Measurements from ENCODE around the gene GLIS1.

The GLIS1 gene

GRCh38 chr1:53505401-53505800 is 233.6 kb downstream of the GLIS1 start:
- no peaks in the 10 kb centered on the region for H3K36me3 ChIP-seq (replicated peaks)
- no peak for TF ChIP-seq CTCF (IDR thresholded peaks at IDR 0.05; ENCODE audit: low read depth, low read length, missing control alignments)
- no peak overlapping the region for H3K27ac ChIP-seq
- DNase-seq: no peak
- in situ Hi-C loops (cut with HindIII; ENCODE audit: low pct_ligation_motif_present, low sequenced_read_pairs): no loop called here
- no peak overlapping the region for H3K4me3 ChIP-seq (ENCODE audit: low read depth, low read length)
- H3K27me3 ChIP-seq (replicated peaks): no peaks in the 10 kb centered on the region

GRCh38 chr1:53504901-53505300 is 234.1 kb downstream of the GLIS1 start:
- Histone ChIP-seq H3K4me3 (ENCODE audit: low read depth, low read length) (no peak overlapping the region), H3K36me3 (replicated peaks) (no peaks in the 10 kb centered on the region), H3K27ac (no peak overlapping the region), H3K27me3 (replicated peaks) (no peaks in the 10 kb centered on the region)
- TF ChIP-seq CTCF (IDR thresholded peaks at IDR 0.05; ENCODE audit: low read depth, low read length, missing control alignments): no peak
- in situ Hi-C loops (cut with HindIII; ENCODE audit: low pct_ligation_motif_present, low sequenced_read_pairs): no loop called here
- DNase-seq: no peak

GRCh38 chr1:53503433-53504217 is 235.3 kb downstream of the GLIS1 start:
- Histone ChIP-seq H3K36me3 (replicated peaks) (no peaks in the 10 kb centered on the region), H3K4me3 (ENCODE audit: low read depth, low read length) (no peak overlapping the region), H3K27me3 (replicated peaks) (peaks cover 5% of the 10 kb centered on the region), H3K27ac (no peak overlapping the region)
- in situ Hi-C loops (cut with HindIII; ENCODE audit: low pct_ligation_motif_present, low sequenced_read_pairs): no loop called here
- no peak for TF ChIP-seq CTCF (IDR thresholded peaks at IDR 0.05; ENCODE audit: low read depth, low read length, missing control alignments)
- no peak for DNase-seq

- H3K27ac ChIP-seq: no peak overlapping the region
- no peak for TF ChIP-seq CTCF (IDR thresholded peaks at IDR 0.05; ENCODE audit: low read depth, low read length, missing control alignments)
- no peak overlapping the region for H3K4me3 ChIP-seq (ENCODE audit: low read depth, low read length)
Observed at GRCh38 chr1:53502641-53503432, 236.1 kb downstream of the GLIS1 start.

GRCh38 chr1:53501065-53502005 is 237.6 kb downstream of the GLIS1 start:
- no peak for DNase-seq
- Histone ChIP-seq H3K36me3 (replicated peaks) (no peaks in the 10 kb centered on the region), H3K27me3 (replicated peaks) (peaks cover 5% of the 10 kb centered on the region), H3K4me3 (ENCODE audit: low read depth, low read length) (no peak overlapping the region), H3K27ac (no peak overlapping the region)
- in situ Hi-C loops (cut with HindIII; ENCODE audit: low pct_ligation_motif_present, low sequenced_read_pairs): no loop called here
- no peak for TF ChIP-seq CTCF (IDR thresholded peaks at IDR 0.05; ENCODE audit: low read depth, low read length, missing control alignments)

More at GRCh38 chr1:53502641-53503432, 236.1 kb downstream of the GLIS1 start:
- Histone ChIP-seq H3K36me3 (replicated peaks) (no peaks in the 10 kb centered on the region), H3K27me3 (replicated peaks) (peaks cover 5% of the 10 kb centered on the region)
- in situ Hi-C loops (cut with HindIII; ENCODE audit: low pct_ligation_motif_present, low sequenced_read_pairs): no loop called here
- no peak for DNase-seq
